ENCODE measurements around the gene FTMT. TPM values are rescaled to one million over a fixed set of nuclear protein-coding genes. Genes with fewer than 3 reads are reported as not detected.
"Not testable (repeated sequence)": the region's sequence is repeated elsewhere in the genome, so short reads cannot be mapped to it uniquely, and the experiment has no call there.

Gene FTMT
- not detected for polyA plus RNA-seq (2013, experiment 1 of 2; ENCODE audit: insufficient read length)
- not detected for polyA plus RNA-seq (2013, experiment 2 of 2; ENCODE audit: insufficient read length)

DNA sequence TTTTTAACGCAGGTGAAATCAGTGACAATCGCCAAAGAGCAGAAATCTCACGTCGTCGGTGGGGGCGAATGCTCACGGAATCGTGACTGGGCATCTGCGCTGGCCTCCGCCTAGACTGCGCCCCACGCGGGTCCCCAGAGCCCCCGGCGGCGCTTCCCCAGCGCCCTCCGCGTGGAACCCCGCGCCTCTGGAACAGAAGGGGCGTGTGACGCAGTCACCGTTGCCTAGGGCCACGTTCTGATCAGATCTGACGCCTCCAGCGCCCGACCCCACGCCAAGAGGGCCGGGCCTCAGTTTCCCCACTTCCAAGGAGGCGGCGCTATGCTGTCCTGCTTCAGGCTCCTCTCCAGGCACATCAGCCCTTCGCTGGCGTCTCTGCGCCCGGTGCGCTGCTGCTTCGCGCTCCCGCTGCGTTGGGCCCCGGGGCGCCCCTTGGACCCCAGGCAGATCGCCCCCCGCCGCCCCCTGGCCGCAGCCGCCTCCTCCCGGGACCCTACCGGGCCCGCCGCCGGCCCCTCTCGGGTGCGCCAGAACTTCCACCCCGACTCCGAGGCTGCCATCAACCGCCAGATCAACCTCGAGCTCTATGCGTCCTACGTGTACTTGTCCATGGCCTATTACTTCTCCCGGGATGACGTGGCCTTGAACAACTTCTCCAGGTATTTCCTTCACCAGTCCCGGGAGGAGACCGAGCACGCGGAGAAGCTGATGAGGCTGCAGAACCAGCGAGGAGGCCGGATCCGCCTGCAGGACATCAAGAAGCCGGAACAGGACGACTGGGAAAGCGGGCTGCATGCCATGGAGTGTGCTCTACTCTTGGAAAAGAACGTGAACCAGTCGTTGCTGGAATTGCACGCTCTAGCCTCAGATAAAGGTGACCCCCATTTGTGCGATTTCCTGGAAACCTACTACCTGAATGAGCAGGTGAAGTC is at the start of gene FTMT:
FTMT (plus strand) TSS at position 240 of the 932 bp plus-strand sequence; CDS start at position 322, 82 bp downstream.
- DNase-seq = no peak

- DNase-seq = not testable (repeated sequence)
These were observed 46.4 kb upstream of the FTMT start for GRCh38 chr5:121805251-121805650.

- DNase-seq = peak; percentile 20
These were observed 45.8 kb upstream of the FTMT start for GRCh38 chr5:121805911-121806310.

DNA sequence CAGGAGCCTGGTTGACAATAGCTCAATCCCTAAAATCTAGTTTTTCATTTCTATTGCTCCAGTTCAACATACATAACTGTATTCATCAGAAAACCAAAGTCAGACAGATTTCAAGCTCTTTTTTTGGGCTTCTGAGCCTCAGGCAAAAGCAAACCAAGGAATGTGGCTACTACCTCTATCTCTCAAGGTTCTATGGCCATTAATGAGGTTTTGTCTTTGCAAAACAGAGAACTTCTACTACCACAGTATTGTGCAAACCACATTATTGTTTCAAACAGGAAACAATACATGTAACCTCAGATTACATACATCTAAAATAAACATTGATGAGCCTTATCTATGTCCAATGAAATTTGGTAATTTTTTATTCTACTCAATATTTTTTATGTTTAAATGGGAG is 35.5 kb upstream of the FTMT start:
- DNase-seq = no peak

GRCh38 chr5:121819682-121820261 is 31.9 kb upstream of the FTMT start:
- DNase-seq = no peak

- DNase-seq = no peak
These were observed 18.1 kb upstream of the FTMT start for GRCh38 chr5:121833617-121834016.

- no peak for DNase-seq
These were observed 17.7 kb upstream of the FTMT start for GRCh38 chr5:121834021-121834420.

DNA sequence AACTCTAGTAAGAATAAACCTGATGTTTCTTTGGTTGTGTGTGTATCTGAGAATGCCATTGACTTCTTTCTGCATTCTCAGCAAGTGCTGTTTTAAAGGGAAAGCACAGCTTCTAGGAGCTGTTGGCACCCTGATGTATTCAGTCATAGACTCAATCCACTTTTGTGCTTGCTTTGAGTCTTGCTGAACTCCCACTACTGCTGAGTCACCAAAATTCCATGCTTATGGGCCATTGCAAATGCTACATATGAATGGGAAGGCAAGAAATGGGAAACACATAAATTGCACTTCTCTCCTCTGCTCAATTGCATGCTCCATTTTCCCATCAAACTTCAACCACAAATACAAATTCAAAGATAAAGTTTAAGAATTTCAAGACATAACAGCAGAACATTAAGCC is 9.8 kb upstream of the FTMT start:
- DNase-seq = peak; percentile 5

DNA sequence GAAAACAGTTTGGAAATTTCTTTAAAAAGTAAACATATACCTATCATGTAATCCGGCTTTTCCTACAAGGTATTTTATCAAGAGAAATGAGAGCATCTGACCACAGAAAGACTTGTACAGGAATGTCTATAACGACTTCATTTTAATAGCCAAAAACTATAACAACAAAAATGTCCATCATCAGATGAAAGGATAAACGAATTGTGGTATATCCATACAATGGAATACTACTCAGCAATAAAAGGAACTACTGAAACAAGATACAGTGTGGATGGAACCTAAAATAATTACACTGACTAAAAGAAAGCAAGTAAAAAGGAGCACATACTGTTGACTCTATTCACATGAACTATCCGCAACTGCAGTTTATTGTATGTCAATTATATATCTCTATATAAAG is 1.4 kb upstream of the FTMT start:
- DNase-seq = no peak

- DNase-seq = no peak
These were observed 2.2 kb downstream of the FTMT start for GRCh38 chr5:121853850-121854249.

DNA sequence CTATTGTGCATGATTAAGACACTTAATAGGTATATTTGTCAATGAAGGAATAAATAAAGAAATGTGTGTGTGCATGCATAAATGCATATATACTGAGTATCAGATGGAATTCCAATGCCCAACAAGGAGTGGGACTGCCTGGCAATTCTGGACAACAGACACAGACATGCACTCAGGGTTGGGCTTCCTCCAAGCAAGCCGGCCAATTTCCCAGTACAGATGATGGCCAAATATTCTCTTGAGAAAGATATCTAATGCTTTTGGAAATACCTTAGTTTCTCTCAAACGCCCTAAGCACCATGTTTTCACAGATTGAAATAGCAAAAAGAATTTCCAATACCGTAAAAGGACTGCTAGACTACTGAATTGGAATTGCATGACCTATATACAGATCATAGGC is 11.1 kb downstream of the FTMT start:
- no peak for DNase-seq

GRCh38 chr5:121863753-121864285 is 12.1 kb downstream of the FTMT start:
- DNase-seq = no peak

GRCh38 chr5:121867403-121867802 is 15.7 kb downstream of the FTMT start:
- DNase-seq = no peak

DNA sequence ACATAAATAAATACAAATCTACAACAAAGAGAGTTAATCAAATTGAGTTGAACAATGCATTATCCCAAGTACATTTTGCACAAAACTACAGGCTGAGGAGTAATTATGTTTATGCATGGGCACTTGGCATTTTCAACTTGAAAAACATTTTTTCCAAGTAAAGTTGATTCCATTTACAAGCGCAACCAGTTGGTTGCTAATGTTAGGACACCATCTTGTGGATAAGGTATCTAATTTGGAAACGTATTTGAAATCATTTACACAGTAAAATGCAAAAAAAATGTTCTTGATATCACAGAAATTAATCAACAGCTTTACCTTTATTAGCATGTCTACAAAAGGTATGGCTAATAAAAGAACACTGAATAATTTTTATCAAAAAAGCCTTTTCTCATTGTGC is 18.8 kb downstream of the FTMT start:
- DNase-seq = peak; percentile 4

DNA sequence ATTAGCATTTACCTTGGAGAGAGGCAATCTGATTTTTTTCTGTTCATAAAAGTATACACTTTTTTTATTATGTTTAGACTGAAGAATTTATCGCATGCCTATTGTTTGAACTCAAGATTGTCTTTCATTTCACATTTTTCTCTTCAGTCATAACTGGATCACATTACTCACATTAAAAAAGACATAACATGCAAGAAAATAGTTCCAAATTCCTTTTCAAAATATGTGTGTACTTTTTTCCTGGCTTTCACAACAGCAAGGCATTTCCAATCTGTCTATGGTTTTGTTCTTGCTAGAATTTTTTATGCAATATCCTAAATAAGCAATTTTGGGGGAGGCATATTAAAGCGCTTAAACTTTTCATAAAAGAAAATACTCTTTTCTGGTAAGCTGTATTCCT is 21.2 kb downstream of the FTMT start:
- peak; percentile 2 for DNase-seq

GRCh38 chr5:121873409-121873808 is 21.7 kb downstream of the FTMT start:
- no peak for DNase-seq

DNA sequence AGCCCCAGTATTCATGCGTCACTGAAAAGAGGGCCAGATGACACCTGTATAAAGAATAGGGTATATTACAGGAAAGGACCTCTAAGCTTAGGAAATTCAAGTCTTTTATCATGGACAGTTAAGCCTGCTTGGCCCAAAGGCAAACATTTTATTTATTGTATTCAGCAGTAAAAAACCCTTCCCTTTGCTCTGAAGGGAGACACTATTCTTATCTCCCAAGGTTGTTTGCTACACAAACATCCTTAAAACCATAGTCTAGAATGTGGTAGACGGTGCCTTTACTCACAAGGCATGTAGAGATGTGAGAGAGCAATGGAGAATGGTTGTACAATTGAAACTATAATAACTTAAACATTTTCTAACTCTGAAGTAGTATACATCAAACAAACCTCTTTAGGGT is 33.9 kb downstream of the FTMT start:
- no peak for DNase-seq

DNA sequence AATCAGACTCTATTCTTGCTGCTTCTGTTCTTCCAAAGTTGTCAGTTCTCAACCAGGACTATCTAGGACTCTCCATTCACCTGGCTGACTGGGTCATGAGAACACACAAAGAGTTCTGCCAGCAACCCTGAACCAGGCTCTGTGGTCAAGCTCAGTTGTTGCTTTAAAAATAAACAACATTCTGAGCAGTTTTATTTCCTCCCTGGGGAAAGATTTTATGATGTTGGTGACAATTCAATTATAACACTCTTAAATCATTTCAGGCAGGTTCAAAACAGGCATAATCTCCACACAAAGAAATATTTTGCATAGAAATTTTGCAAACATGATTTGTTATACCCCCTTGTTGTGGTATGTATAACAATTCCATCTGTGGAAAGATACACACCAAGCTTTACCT is 36.0 kb downstream of the FTMT start:
- DNase-seq = no peak

- no peak for DNase-seq
These were observed 38.7 kb downstream of the FTMT start for GRCh38 chr5:121890297-121890858.

DNA sequence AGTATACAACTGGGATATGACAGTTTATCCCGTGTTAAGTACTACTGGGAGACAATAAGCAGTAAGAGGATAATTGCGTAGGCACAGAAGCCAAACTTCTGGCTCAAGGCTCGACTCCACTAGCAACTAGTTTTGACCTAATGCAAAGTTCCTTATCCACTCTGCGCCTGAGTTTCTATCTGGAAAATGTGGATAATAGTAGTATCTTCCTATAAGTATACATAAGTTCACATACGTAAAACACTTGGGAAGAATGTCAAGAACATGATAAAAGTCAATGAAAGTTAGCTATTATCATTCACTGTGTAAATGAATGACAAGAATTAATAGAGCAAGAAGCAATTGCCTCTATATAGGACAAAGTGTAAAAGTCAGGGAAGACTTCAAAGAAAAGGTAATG is 45.7 kb downstream of the FTMT start:
- DNase-seq = no peak

GRCh38 chr5:121899346-121899745 is 47.7 kb downstream of the FTMT start:
- no peak for DNase-seq
